ENCODE measurements around the gene TIGD2.

TIGD2 gene
- long read RNA-seq, donor 1, partial matches to known transcripts, result 0 of 6 reads
- long read RNA-seq, donor 1, other reads (novel, unspliced or antisense), result 0 of 6 reads
- long read RNA-seq, donor 2, transcript TIGD2-201 (1 exons, 2,083 nt), result major isoform, 8 of 8 reads
- long read RNA-seq, donor 2, partial matches to known transcripts, result 0 of 8 reads
- long read RNA-seq, donor 2, other reads (novel, unspliced or antisense), result 0 of 8 reads
- long read RNA-seq, donor 3, transcript TIGD2-201 (1 exons, 2,083 nt), result major isoform, 6 of 6 reads
- long read RNA-seq, donor 3, partial matches to known transcripts, result 0 of 6 reads
- long read RNA-seq, donor 3, other reads (novel, unspliced or antisense), result 0 of 6 reads
- long read RNA-seq, donor 4, partial matches to known transcripts, result 0 of 5 reads
- long read RNA-seq, donor 4, other reads (novel, unspliced or antisense), result 0 of 5 reads
- long read RNA-seq, donor 5, transcript TIGD2-201 (1 exons, 2,083 nt), result major isoform, 10 of 10 reads
- long read RNA-seq, donor 5, partial matches to known transcripts, result 0 of 10 reads
- long read RNA-seq, donor 5, other reads (novel, unspliced or antisense), result 0 of 10 reads
- long read RNA-seq, donor 6, transcript TIGD2-201 (1 exons, 2,083 nt), result major isoform, 6 of 7 reads
- long read RNA-seq, donor 6, partial matches to known transcripts, result 0 of 7 reads
- long read RNA-seq, donor 6, other reads (novel, unspliced or antisense), result 0 of 7 reads
- long read RNA-seq, donor 7, transcript TIGD2-201 (1 exons, 2,083 nt), result minor isoform, 6 of 16 reads
- long read RNA-seq, donor 7, transcript TIGD2-202 (2 exons, 3,217 nt), result major isoform, 10 of 16 reads
- long read RNA-seq, donor 7, partial matches to known transcripts, result 0 of 16 reads
- long read RNA-seq, donor 7, other reads (novel, unspliced or antisense), result 0 of 16 reads
- long read RNA-seq, donor 8, partial matches to known transcripts, result 0 of 5 reads
- long read RNA-seq, donor 8, other reads (novel, unspliced or antisense), result 0 of 5 reads

- peak; percentile 98 for DNase-seq
These were observed at the start of gene TIGD2 for GRCh38 chr4:89110986-89111832. Gene TIGD2, plus strand, starts transcription at chr4:89111533. Its CDS starts 1,442 bp downstream, at chr4:89112975.

- no peak for DNase-seq
These were observed 46.5 kb upstream of the TIGD2 start for GRCh38 chr4:89064848-89065247.

GRCh38 chr4:89067417-89067816 lies 43.9 kb upstream of the TIGD2 start:
- no peak for DNase-seq

GRCh38 chr4:89069481-89069880 lies 41.9 kb upstream of the TIGD2 start:
- no peak for DNase-seq

GRCh38 chr4:89070041-89070440 lies 41.3 kb upstream of the TIGD2 start:
- DNase-seq, result no peak

GRCh38 chr4:89071311-89071710 lies 40.0 kb upstream of the TIGD2 start:
- no peak for DNase-seq

- no peak for DNase-seq
These were observed 38.4 kb upstream of the TIGD2 start for GRCh38 chr4:89072921-89073320.

- no peak for DNase-seq
These were observed 33.6 kb upstream of the TIGD2 start for GRCh38 chr4:89077761-89078160.

- DNase-seq, result no peak
These were observed 33.0 kb upstream of the TIGD2 start for GRCh38 chr4:89078300-89078699.

GRCh38 chr4:89099034-89099433 lies 12.3 kb upstream of the TIGD2 start:
- DNase-seq, result no peak

GRCh38 chr4:89099471-89099870 lies 11.9 kb upstream of the TIGD2 start:
- DNase-seq, result no peak

- DNase-seq, result no peak
These were observed 10.5 kb upstream of the TIGD2 start for GRCh38 chr4:89100853-89101252.

- no peak for DNase-seq
These were observed 9.8 kb upstream of the TIGD2 start for GRCh38 chr4:89101256-89102161.

GRCh38 chr4:89105726-89106125 lies 5.6 kb upstream of the TIGD2 start:
- no peak for DNase-seq

- no peak for DNase-seq
These were observed 3.2 kb upstream of the TIGD2 start for GRCh38 chr4:89108091-89108490.

GRCh38 chr4:89109841-89110540 lies 1.3 kb upstream of the TIGD2 start:
- DNase-seq, result peak; percentile 32

GRCh38 chr4:89110541-89110985 lies 770 bp upstream of the TIGD2 start:
- no peak for DNase-seq

- no peak for DNase-seq
These were observed 665 bp downstream of the TIGD2 start for GRCh38 chr4:89111833-89112563.

GRCh38 chr4:89113415-89113814 lies 2.1 kb downstream of the TIGD2 start:
- no peak for DNase-seq

- DNase-seq, result no peak
These were observed 2.8 kb downstream of the TIGD2 start for GRCh38 chr4:89114100-89114499.
